ENCODE measurements around the gene CD302. TPM values are rescaled to one million over a fixed set of nuclear protein-coding genes. Genes with fewer than 3 reads are reported as not detected.
"Not testable (repeated sequence)": the region's sequence is repeated elsewhere in the genome, so short reads cannot be mapped to it uniquely, and the experiment has no call there.

Gene CD302
- total and polyA plus RNA-seq, 9 donors, result 37.8 to 86.0 (median 59.7) TPM

DNA sequence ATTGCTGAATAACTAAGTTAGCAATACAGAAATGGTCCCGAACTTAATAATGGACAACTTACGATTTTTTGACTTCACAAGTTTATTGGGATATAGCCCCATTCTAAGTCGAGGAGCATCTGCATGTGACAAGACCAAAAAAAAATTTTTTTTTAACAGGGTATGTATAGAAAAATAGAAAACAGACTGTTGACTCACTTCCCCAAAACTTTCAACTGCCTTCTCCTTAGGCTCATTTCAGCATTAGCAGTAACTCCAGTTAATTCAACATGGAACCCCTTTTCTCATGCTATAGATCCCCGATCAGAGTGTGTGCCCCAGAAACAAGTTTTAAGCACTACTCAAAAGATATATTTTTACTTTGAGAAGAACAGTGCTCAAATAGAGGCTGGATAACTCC is 5.4 kb downstream of the CD302 start:
- intact Hi-C loops (cut with DNase I), result no loop called here
- Histone ChIP-seq H3K9me3 (no peaks in the 10 kb centered on the region), H3K4me1 (ENCODE audit: insufficient read depth) (peaks cover 10% of the 10 kb centered on the region), H3K27me3 (no peaks in the 10 kb centered on the region), H3K27ac (no peak overlapping the region), H3K36me3 (no peaks in the 10 kb centered on the region), H3K4me3 (no peak overlapping the region)
- TF ChIP-seq EP300 (IDR thresholded peaks at IDR 0.05) (no peak), CTCF (IDR thresholded peaks at IDR 0.05) (no peak), POLR2A (IDR thresholded peaks at IDR 0.05) (no peak)
- 91 to 94% (median 91%) methylated on average over 4 of the region's 4 CpGs for WGBS, 3 donors
- DNase-seq, result no peak

DNA sequence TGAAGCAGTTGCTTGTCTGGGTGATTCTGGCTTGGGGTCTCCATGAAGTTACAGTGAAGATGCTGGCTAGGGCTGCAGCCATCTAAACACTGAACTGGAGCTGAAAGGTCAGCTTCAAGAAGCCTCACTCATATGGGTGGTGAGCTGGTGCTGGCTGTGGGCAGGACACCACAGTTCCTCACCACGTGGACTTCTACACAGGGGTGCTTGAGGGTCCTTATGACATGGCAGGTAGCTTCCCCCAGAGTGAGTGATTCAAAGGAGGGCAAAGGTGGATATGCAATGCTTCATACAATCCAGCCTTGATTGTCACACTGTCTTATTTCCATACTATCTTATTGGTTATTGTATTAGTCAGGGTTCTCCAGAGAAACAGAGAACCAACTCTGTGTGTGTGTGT is 6.0 kb downstream of the CD302 start:
- no peak overlapping the region for H3K27ac ChIP-seq
- TF ChIP-seq EP300 (IDR thresholded peaks at IDR 0.05), result no peak
- TF ChIP-seq POLR2A (IDR thresholded peaks at IDR 0.05), result no peak
- TF ChIP-seq CTCF (IDR thresholded peaks at IDR 0.05), result no peak
- H3K27me3 ChIP-seq, result no peaks in the 10 kb centered on the region
- H3K4me1 ChIP-seq (ENCODE audit: insufficient read depth), result peaks cover 10% of the 10 kb centered on the region
- intact Hi-C loops (cut with DNase I), result no loop called here
- 75 to 91% (median 88%) methylated on average over 1 of the region's 1 CpG for WGBS, 3 donors
- H3K4me3 ChIP-seq, result no peak overlapping the region
- no peaks in the 10 kb centered on the region for H3K36me3 ChIP-seq
- no peak for DNase-seq
- no peaks in the 10 kb centered on the region for H3K9me3 ChIP-seq

DNA sequence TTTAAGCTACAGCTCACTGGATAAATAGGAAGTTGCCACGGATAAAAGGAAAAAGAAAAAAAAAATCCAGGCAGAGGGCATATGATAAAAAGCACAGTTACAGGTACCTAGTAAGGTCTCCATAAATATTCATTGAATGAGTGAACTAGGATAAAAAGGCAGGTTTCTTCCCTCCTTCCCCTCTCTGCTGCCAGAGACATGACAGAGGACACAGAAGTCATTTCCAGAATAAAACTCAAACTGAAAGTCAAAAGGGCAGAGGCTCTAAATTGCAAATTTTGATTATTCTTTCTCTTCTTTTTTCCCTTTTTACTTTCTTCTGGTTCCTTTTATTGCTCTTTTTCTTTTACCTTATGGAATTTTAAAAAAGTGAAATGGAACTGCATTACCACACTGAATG is 7.7 kb downstream of the CD302 start:
- no peak for DNase-seq
- TF ChIP-seq POLR2A (IDR thresholded peaks at IDR 0.05), result no peak
- TF ChIP-seq EP300 (IDR thresholded peaks at IDR 0.05), result no peak
- no peak for TF ChIP-seq CTCF (IDR thresholded peaks at IDR 0.05)
- no peaks in the 10 kb centered on the region for H3K36me3 ChIP-seq
- H3K27ac ChIP-seq, result no peak overlapping the region
- no peaks in the 10 kb centered on the region for H3K27me3 ChIP-seq
- no peaks in the 10 kb centered on the region for H3K9me3 ChIP-seq
- H3K4me1 ChIP-seq (ENCODE audit: insufficient read depth), result peaks cover 6% of the 10 kb centered on the region
- WGBS, 3 donors, result 51 to 67% (median 55%) methylated on average over 1 of the region's 1 CpG
- intact Hi-C loops (cut with DNase I), result no loop called here
- no peak overlapping the region for H3K4me3 ChIP-seq

DNA sequence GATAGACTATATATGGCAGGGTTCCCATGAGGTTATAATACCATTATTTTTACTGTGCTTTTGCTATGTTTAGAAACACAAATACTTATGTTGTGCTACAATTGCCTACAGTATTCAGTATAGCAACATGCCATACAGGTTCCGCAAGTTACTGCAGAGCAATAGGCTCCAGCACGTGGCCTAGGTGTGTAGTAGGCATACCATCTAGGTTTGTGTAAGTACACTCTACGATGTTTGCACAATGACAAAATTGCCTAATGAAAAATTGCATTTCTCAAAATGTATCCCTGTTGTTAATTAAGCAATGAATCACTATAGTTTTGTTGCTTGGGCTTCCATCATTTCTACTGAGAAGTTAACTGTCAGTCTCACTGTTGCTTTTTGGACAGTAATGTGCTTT is 9.8 kb downstream of the CD302 start:
- TF ChIP-seq EP300 (IDR thresholded peaks at IDR 0.05), result no peak
- no peak for TF ChIP-seq CTCF (IDR thresholded peaks at IDR 0.05)
- no peak for TF ChIP-seq POLR2A (IDR thresholded peaks at IDR 0.05)
- Histone ChIP-seq H3K36me3 (no peaks in the 10 kb centered on the region), H3K27me3 (no peaks in the 10 kb centered on the region), H3K27ac (no peak overlapping the region), H3K9me3 (no peaks in the 10 kb centered on the region), H3K4me3 (no peak overlapping the region), H3K4me1 (ENCODE audit: insufficient read depth) (peaks cover 3% of the 10 kb centered on the region)
- intact Hi-C loops (cut with DNase I), result no loop called here
- WGBS, 3 donors, result 98 to 99% (median 98%) methylated on average over 3 of the region's 3 CpGs
- no peak for DNase-seq

- intact Hi-C loops (cut with DNase I); H3K27me3 ChIP-seq; DNase-seq; H3K9me3 ChIP-seq; H3K4me3 ChIP-seq; H3K27ac ChIP-seq; H3K36me3 ChIP-seq; H3K4me1 ChIP-seq (ENCODE audit: insufficient read depth): not testable (repeated sequence)
- WGBS, 3 donors, result 79 to 88% (median 81%) methylated on average over 6 of the region's 6 CpGs
These were observed 10.4 kb downstream of the CD302 start for GRCh38 chr2:159787647-159788046.

Measured in ovary (tissue), 9 donors.